C4-2B (cell line): ENCODE measurements around the gene MSTN.

Experiments
- H3K27ac ChIP-seq: fragments of 450-650 bp; 2 replicates; pipeline ENCODE4 v1.5.1; 2017
- ZFX ChIP-seq: fragments of 450-650 bp; IDR thresholded peaks from 2 replicates; pipeline ENCODE4 v1.6.1; 2017
- TF ChIP-seq, protein P1 (sequence below): fragments of 450-650 bp; conservative IDR thresholded peaks from 2 replicates; pipeline ENCODE4 v1.5.1; 2017; ENCODE audit warnings: mild to moderate bottlenecking

MSTN gene

GRCh38 chr2:190088917-190089316, 26.4 kb upstream of the MSTN start:
- no peak overlapping the region for H3K27ac ChIP-seq
- TF ChIP-seq ZFX = no peak
- TF ChIP-seq, protein P1, sequence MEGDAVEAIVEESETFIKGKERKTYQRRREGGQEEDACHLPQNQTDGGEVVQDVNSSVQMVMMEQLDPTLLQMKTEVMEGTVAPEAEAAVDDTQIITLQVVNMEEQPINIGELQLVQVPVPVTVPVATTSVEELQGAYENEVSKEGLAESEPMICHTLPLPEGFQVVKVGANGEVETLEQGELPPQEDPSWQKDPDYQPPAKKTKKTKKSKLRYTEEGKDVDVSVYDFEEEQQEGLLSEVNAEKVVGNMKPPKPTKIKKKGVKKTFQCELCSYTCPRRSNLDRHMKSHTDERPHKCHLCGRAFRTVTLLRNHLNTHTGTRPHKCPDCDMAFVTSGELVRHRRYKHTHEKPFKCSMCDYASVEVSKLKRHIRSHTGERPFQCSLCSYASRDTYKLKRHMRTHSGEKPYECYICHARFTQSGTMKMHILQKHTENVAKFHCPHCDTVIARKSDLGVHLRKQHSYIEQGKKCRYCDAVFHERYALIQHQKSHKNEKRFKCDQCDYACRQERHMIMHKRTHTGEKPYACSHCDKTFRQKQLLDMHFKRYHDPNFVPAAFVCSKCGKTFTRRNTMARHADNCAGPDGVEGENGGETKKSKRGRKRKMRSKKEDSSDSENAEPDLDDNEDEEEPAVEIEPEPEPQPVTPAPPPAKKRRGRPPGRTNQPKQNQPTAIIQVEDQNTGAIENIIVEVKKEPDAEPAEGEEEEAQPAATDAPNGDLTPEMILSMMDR = peak; percentile 85

DNA sequence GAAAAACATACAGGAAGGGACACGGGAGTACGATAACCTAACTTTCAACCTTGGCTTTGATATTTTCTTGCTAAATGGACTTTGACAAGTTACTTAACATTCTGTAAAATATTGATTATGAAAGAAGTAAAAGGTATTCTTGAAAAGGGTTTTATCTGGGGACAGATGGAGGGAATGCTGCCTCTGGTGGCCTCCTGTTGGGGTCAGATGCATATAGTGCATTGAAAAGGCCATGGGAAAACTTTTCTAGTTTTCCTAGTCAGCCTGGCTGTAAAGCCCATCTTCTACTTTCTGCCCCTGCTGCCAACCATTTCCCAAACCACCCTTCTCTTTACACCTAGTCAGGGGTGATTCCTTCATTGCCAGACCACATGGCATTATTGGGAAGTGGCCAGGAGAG, 22.2 kb upstream of the MSTN start:
- no peak overlapping the region for H3K27ac ChIP-seq
- TF ChIP-seq, protein P1 = peak; percentile 9; the same call in 1 of the 2 replicates
- TF ChIP-seq ZFX = no peak

DNA sequence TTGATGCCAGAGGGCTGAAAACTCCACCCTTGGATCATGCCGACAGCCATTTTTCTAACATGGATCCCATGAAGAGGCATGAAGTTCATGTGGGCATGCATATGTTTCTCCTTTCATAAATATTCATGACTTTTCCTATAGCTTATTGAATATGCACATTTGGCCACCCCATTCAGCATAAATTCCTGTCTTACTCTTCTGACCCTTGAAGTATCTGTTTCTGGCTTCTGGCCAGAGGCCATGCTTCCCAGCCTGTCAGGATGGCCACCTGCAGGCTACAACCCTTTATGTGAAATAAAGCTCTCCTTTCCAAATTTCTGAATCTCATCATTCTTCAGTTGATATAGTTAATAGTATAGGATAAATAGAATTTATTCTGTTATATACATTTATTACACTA, 19.6 kb upstream of the MSTN start:
- no peak for TF ChIP-seq ZFX
- TF ChIP-seq, protein P1 = no peak
- H3K27ac ChIP-seq = no peak overlapping the region

DNA sequence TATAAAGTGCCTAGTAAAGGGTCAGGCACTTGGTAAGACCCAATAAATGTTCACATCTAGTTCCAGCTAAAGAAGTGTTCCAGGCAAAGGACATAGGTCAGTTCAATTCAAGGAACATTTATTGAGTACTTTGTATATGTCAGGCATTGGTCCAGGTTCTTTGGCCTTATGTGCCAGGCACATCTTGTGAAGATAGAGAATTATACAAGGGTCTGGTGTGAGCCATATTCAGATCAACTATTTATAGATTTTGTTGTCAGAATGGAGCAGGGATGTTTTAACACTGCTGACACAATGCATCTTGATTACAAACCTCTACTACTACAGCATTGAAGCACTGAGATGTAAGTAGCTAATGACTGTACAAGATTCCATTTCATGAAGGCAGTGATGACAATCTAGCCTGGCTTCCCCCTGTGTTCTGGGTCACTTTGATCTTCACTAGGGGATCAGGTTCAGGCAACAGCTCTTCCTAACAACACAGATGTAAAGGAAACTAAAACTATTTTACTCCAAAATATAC, 18.1 kb upstream of the MSTN start:
- no peak for TF ChIP-seq ZFX
- TF ChIP-seq, protein P1 = no peak
- no peak overlapping the region for H3K27ac ChIP-seq

DNA sequence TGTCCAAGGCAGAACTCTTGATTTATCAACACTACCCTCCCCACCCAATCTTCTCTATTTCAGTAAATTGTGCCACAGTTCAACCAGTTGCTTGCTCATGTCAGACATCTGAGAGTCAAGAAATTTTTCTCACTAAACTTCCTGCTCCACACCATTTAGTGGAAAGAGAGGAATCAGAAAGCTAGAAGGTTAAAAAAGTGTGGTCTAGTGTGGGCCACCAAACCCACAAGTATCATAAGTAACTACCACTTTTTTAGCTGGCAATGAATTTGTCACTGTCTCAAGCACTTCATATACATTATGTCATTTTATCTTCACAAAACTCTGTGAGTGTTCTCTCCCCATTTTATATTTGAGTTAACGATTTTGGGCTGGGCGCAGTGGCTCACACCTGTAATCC, 16.6 kb upstream of the MSTN start:
- TF ChIP-seq, protein P1 = no peak
- TF ChIP-seq ZFX = no peak
- no peak overlapping the region for H3K27ac ChIP-seq

DNA sequence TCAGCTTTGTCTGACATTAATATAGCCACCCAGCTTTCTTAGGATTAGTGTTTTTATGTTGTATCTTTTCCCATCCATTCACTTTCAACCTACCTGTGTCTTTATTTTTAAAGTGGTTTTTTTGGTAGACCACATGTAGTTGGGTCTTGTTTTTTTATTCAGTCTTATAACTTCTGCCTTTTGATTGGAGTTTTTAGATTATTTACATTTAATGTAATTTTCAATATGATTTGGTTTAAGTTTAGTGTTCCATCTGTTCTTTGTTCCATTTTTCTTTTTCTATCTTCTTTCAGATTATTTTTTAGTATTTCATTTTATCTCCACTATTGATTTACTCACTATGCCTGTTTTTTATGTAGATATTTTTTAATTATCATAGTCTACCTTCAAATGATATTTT, 13.1 kb upstream of the MSTN start:
- no peak for TF ChIP-seq ZFX
- TF ChIP-seq, protein P1 = no peak

GRCh38 chr2:190069936-190070696, 7.6 kb upstream of the MSTN start:
- H3K27ac ChIP-seq = no peak overlapping the region
- TF ChIP-seq, protein P1 = peak; percentile 72
- TF ChIP-seq ZFX = no peak

More for the DNA sequence above, 13.1 kb upstream of the MSTN start:
- H3K27ac ChIP-seq = no peak overlapping the region
